ENCODE measurements around the gene CCN6.
"Not testable (repeated sequence)": the region's sequence is repeated elsewhere in the genome, so short reads cannot be mapped to it uniquely, and the experiment has no call there.

Gene CCN6

DNA sequence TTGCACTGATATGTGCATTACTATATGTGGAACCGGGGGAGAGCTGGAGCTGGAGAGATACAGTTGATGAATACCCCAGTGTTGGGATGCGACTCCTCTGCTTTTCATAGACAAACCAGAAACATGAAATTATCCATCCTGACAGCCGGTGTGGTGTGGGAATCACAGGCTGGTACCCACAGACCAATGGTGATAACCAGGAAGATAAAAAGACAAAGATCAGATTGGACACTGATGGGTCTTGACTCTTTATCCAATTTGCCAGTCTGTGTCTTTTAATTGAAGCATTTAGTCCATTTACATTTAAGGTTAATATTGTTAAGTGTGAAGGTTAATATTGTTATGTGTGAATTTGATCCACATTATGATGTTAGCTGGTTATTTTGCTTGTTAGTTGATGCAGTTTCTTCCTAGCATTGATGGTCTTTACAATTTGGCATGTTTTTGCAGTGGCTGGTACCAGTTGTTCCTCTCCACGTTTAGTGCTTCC, 2.6 kb upstream of the CCN6 start:
- DNase-seq, result not testable (repeated sequence)

DNA sequence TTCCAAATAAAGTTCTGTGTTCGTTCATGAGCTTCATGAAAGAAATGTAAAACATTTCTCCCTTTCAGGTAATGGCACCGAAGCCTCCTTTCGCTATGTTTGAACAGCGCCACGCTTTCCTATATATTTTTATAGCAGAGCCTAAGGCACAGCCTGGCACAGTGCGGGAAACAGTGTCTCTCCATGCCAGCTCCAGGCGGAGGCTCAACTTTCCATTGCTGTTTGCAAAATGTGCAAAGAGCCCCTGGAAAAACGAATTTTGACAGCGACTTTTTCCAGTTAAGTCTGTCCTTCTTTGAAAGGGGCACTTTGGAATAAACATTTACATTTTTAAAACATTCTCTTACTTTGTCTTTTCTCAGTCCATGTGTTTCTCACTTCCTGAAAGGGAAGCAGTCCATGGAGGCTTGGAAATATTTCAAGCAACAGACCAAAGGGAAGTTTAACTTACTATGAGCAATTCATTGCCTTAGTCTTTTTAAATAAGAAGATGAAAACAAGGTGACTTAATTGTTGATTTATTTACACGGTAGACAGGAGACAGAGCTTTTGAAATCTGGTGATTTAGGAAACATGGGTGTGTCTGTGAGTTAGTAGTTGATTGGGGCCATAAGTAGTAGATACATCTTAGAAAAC, 769 bp downstream of the CCN6 start:
- no peak for DNase-seq

DNA sequence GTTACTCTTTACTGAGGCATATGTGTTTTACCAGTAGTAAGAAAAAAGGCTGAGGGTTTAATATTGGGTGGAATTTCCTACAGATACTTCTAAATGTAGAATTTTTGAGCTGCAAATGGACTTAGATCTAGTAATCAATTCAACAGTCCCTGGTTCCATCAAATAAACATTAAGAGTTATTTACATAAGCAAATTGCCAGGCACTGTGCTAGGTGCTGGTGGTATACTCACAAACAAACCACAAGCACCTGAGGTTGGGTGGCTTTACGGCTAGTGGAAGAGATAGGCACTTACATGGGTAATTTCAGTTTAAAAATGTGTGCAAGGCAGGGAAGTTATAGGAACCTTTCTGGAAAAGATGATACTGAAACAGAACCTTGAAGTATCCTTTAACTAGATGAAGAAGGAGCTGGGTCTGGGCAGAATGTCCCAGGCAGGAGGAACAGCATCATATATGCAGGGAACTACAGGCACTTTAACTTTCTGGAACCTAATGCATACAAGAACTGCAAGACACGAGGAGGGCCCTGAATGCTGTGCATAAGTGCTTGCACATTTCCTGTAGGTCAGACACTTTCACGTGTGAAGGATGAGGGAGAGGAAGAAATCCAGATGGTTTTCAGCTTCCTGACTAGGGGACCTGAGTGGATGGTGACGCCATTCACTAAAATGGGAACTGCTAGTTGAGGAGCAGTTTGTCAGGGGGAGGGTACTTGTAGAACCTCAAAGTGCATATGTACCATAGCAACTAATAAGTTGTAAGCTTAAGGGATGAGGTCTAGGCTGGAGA, 4.5 kb downstream of the CCN6 start:
- no peak for DNase-seq

DNA sequence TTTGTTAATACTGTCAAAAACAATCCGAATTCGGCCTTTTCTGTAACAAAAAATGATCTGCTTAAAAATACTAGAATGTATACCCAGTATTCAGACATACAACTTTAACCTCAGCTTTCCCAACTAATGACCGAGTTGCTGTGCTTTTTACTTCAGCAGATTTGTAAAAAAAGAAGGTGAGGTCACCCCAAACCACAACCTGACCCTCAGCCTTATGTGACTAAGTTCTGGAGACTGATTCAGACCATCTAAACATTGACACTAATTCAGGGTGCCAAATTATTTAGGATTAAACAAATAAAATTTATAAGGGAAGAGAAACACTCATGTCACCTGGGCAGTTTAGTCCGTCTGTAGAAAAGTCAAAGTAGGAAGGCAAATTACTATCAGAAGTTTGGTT, 7.7 kb downstream of the CCN6 start:
- no peak for DNase-seq

DNA sequence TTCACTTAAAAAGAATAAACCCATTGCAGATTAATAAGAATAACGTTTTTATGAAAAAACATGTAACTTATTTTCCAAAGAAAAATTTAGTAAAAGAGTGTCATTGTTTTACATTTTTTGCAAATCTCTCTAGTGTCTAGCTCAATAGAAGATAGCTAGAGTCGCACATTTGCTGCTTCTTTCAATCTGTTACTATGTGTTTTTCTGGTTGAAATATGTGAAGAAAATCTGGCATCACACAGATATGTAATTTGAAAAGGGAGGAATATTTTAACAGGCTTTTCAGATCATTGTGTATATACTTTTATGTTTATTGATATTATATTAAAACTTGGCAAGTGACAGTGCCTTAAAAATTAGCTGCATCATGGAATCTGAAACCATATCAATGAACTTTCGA, 9.1 kb downstream of the CCN6 start:
- no peak for DNase-seq

DNA sequence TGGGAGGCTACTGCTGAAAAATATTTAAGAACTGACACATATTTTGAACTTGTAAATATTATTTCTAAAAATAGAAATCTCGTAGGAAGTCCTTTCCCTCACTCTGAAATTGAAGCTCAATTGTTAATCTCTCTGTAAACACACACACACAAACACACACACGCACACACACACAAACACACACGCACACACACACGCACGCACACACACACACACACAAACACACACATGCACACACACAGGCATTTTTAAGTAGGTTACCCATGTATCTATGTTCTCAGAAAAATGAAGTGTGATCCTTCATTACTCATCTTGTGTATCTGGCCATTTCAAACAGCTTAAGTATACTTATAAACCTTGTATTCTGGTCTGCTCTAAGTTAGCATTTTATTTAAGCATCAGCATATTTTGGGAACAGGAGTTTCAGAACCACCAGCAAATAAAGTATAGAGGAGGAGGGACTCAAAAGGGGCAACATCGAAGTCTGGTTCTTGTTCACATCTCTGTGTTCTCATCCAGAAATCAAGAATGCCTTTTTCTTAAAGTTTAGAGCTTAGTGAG, 11.6 kb downstream of the CCN6 start:
- DNase-seq, result peak; percentile 6

DNA sequence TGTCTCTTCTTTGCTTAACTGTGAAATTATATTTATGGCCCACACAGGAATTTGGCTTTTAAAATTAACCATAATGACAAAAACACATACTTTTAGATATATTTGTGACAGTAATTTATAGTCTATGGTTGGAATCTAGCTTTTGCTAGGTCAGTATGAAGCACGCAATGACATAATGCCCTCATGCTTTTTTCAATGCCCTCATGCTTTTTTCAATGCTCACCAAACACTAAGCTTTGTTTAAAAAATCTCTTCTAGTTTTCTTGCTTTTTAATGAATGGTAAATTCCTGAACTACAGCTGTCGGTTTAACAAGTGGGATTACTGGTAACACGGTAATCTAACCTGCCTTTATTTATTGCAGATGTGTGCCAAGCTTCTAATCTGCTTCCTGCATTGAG, 12.7 kb downstream of the CCN6 start:
- no peak for DNase-seq

DNA sequence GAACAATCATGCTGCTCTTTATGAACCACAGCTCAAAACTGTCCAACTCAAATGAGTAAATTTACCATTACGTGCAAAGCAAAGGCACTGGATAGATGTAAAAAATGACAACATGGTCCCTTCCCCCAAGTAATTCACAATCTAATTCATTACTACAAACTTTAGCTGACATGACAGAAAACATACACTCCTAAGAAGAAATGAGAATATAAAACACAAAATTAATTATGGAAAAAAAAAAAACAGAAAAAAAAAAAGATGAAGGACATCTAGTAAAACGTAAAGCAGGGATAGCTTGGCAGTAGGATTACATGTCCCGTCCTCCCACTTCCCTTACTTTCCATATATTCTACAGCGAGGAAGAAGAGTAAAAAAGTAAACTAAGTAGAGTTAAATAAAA, 27.7 kb downstream of the CCN6 start:
- no peak for DNase-seq

DNA sequence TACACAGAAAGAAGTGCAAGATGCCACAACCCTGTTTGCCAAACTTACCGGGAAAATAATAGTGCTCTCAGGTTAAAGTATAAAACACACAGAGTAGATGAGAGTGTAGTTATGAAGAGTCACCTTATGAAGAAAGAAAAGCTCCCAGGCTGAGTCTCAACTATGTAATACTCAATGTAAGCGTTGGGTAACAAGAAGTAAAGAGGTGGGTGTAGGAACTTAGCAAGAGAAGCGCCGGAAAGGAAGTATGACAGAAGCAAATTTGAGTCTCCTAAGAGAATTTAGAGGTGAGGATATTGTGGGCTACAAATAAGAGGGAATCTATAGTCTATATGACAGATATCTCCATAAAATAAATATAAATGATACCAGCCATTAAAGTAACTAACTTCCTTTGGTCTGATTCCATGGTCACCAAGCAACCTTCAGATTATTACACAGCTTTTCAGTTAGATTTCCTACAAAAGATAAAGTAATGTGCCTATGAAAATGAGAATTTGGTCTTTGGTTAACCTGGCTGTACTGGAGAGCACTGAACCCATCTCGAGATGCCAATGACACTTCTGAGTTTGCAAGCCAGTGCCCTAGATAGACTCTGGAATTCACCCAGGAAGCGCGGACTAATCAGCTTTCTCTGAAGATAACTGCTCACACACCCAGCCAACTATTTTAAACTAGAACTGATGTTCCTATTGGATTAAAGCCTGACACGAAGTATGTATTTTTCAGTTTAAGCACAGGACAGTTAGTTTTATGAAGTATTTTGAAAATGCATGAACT, 31.6 kb downstream of the CCN6 start:
- no peak for DNase-seq

DNA sequence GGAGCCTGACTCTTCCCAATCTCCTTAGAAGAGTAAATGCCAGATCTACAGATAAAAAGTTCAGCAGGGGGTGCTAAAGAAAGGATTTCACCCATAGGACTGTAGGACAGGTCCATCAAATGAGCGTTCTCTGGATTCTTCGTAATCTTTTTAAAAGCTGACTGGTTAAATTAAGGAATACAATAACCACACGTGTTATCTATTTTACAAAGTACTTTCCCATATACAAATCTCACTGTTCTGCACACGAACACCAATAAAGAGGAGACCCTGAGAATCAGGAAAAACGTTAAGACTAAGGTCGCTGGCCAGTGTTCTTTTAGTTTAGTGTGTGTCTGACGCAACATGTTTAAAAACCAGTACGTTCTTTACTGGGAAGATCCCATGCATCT, 32.8 kb downstream of the CCN6 start:
- DNase-seq, result peak; percentile 71

DNA sequence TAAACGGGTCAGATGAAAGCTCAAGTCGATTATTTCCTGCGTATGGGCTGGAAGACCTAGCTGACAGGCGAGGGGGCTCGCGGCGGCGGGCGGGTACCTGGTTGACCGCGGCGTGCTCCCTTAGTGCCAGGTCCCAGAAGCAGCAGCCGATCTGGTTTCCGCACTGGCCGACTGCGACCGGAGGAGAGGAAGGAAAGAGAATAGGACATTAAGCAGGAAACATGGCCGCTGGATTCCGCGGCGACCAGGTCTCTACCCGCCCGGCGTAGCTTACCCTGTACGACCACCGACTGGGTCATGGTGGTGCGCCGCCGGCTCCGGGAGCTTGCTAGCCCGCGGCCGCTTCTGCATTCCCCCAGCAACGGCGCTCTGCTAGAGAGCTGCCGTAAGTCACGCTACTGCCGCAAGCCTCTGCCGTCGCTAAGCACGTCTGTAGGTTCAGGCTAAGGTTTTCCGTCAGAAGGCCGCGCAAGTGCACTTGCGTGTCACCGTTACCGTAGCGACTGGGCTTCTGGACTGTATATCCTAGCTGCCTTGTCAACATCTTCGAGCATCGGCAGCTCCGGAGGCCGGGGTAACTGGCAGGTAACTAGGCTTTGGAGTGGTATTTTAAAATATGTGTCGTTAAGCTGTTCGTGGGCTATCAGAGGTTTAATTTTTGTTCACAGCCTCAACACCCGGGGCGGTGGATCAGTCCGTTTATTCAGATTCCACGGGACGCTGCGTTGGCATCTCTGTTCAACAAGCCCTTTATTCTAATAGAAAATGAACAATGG, 33.4 kb downstream of the CCN6 start, which contains the start of the genes FAM229B and TUBE1:
Gene FAM229B, plus strand, starts transcription at position 456 of the 776 bp plus-strand sequence. CDS start 11,693 bp downstream, outside the sequence.
Gene TUBE1, minus strand, starts transcription at position 347 of the 776 bp plus-strand sequence. Its CDS starts 48 bp downstream, at position 299.
- peak; percentile 98 for DNase-seq

DNA sequence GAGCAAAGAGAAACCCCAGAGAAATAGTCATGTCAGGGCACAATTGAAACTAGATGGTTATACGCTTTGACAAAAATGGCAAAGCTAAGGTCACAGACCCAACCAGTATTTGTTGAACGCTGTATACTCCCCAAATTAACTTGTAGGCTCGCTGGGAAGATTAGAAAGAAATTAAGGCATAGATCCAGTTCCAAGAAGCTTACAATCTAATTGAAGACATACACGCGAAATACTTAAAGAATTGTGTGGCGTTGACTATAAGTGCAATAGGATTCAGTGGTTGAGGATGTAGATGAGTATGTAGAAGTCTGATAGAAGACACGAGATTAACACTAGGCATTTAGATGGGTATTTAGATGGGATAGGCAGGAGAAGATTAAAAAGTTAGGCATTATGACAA, 34.0 kb downstream of the CCN6 start:
- no peak for DNase-seq

DNA sequence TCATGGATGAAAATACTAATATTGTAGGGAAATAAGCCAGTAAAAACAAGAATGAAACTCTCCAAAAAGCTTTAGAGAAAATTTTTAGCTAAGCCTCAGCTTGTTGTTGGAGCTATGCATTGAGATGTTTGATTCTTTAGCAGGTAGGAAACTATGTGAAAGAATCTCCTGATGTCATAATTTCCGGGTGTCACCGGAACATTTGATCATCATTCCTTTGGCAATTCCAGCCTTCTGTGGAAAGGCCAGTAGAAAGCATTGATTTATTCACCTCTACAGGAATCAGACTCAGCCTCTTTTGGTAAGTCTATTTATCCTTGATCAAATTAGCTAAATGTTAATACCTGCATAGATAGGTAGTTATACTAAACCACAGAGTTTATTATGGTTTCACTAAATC, 43.0 kb downstream of the CCN6 start:
- no peak for DNase-seq

DNA sequence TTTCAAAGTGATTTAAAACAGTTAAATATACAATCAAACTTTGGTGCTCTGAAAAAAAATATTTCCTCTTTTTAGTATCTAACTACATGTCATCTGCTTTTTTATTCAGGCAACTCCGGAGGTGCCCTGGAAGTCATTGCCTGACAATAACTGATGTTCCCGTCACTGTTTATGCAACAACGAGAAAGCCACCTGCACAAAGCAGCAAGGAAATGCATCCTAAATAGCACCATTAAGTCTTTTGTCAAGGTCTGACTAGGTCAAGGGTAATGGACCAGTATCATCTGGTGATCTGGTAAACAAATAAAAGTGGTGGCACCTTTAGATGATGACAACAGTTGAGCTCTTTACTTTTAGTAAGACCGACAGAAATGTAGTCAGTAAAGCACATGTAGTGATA, 46.7 kb downstream of the CCN6 start:
- no peak for DNase-seq

DNA sequence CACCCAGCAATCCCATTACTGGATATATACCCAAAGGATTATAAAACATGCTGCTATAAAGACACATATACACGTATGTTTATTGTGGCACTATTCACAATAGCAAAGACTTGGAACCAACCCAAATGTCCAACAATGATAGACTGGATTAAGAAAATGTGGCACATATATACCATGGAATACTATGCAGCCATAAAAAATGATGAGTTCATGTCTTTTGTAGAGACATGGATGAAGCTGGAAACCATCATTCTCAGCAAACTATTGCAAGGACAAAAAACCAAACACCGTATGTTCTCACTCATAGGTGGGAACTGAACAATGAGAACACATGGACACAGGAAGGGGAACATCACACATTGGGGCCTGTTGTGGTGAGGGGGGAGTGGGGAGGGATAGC, 52.1 kb downstream of the CCN6 start:
- DNase-seq, result not testable (repeated sequence)

DNA sequence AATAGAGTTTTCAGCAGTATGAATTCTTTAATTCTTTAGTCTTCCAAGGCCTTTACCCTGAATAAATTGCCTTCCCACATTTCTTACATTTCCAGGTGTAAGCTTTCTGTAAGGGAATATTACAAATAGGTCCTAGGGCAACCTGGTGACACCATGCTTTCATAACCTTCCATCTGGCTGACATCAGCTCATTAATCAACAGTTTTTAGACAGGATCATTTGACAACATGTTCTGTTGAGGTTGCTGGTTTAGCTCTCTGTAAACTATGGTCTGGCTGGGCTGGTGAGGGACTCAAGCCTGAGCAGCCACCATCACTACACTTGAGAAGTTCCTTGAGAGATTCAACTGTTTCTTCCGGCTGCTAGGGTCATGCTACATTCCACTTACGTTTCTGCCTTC, 52.7 kb downstream of the CCN6 start:
- DNase-seq, result no peak

DNA sequence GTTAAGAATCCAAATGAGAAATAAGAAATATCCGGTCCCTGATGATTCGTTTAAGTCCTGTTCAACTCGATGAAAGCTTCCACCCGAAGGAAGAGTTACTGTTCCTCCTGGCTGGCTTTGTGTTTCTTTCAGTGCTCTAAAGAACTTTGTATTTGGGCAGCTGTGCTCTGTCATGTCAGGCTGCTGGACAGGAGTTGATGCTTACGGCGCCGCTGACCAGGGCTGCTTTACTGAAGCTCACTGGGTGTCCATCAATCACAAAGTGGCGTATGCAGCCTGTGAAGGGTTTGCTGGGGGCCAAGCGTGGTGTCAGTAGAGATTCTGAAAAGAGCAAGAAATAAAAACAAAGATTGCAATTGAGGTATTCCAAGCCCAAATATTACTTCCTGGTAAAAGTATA, 55.4 kb downstream of the CCN6 start:
- DNase-seq, result no peak

DNA sequence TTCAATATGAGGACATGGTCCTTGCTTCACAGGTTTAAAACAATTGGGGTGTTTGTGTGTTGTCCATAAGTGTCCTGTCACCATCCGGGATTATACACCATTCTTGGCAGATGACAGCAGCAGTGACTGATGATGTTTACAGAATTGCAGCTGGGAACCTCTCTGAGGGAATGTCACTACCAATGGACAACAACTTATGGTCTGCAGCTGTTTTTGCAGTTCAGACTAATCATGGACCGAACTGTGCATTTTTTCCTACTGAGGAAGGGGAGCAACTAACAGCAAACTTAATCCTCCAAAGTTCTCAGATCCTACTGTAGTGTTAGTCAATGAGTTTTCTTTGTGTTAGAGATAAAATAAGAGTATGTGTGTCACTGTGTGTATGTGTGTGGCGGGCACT, 59.5 kb downstream of the CCN6 start:
- DNase-seq, result no peak

DNA sequence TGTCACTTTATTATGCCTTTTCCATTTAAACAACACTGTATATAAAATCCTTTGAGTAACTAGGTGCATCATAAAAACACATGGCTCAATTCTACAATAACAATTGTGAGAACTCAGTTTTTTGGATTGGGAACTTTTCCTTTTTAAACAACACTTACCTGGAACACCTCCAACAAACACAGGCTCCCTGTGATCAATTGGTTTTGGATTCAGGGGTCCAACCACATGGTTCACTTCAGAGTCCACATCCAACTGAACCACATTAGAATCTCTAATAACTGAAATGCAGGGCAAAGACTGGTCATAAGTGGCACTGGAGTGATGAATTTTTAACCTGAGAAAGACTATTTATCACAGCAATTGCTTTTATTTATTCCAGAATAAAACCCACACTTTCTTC, 60.0 kb downstream of the CCN6 start:
- DNase-seq, result no peak

DNA sequence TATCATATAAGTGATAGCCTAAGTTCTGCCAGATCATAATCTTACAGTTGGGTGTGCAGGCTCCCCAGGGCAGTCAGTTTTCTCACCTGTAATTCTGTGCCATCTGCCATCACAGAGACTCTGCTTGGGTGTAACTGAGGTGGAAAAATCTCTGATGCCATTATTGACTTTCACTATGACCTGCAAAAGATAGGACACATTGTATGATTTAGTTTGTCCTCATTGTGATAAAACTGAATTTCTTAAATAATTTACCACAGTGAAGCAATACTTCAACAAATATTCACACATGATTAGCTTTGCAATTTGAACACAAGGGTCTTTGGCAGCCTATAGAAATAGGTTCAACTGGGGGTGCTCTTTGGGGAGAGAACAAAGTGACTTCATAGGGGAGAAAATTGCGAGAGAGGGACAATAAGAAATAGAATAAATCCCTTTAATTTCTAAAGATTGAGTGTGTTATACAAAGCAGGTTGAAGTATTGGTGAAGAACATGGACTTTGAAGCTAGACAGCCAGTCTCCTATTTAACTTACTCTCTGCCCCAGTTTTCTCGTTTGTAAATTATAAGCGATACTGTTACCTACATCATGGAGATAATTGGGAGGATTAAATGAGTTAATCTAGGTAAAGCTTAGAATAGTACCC, 60.8 kb downstream of the CCN6 start:
- no peak for DNase-seq

DNA sequence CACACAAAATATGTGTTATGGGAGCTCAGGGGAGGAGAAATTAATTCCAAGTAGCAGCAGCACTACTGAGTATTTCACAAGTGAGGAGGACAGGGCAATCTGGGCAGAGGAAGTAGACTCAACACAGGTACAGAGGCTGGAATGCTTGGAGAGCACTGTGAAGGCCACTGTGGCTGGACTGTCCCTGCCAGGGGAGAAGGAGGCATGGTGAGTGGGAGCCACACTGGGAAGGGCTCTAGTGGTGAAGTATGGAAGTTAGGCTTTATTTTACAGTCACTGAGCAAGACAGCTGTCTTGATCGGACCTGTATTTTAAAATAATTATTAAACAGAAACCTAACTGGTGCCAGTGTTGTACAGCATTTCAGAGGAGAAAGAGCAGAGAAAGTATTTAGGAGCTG, 62.3 kb downstream of the CCN6 start:
- no peak for DNase-seq

DNA sequence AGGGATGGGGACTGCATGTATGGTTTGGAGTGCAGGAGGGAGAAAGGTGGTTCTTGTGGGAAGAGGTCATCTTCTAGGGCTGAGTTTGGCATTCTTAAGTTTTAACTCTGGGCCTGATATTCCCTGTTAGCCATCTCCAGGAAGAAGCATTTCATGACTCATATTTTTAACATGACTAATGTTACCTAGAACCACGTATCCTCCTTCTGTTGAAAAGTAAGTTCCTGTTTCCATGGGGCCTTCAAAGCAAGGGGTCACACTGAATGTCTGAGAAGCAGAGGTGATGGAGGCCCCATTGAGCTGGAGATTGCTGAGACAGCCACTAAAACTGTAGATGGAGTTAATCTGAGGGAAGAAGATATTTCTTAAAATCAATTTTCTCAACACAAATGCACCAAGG, 63.6 kb downstream of the CCN6 start:
- DNase-seq, result peak; percentile 21

Data from fibroblast of skin of back (primary cell).